ENCODE data around the gene GMEB2. TPM values are rescaled to one million over a fixed set of nuclear protein-coding genes. Genes with fewer than 3 reads are reported as not detected.
"Not testable (repeated sequence)": the region's sequence is repeated elsewhere in the genome, so short reads cannot be mapped to it uniquely, and the experiment has no call there.

Gene GMEB2
- total and polyA plus RNA-seq, 11 donors, result 4.3 to 10.0 (median 6.1) TPM

DNA sequence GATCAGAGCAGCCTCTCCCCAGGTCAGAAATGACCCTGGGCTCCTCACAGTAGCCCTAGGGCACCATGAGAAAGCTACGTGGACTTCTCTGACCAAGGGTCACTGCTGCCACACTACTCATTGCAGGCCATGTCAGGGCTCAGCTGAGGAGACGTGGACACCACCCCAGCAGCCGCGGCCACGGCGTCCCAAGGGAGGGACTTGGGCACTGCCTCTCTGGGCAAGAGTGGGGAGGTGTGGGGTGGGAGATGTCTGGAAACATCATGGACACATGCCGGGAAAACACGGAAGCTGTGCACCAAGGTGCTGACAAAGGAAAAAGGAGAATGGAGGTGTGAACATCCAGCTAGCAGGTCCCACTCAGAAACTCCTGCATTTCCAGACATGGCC lies 9.0 kb downstream of the GMEB2 start:
- DNase-seq (peak in 1 of 5 donors; percentile 56), ATAC-seq (no peak)
- Histone ChIP-seq H3K27ac (no peak overlapping the region), H3K4me1 (peaks cover 0 to 5% (median 0%) of the 10 kb centered on the region in 12 donors), H3K4me3 (no peak overlapping the region), H3K36me3 (peaks cover 0 to 59% (median 44%) of the 10 kb centered on the region in 9 donors), H3K27me3 (no peaks in the 10 kb centered on the region), H3K9me3 (no peaks in the 10 kb centered on the region)
- intact Hi-C loops (cut with DNase I), result loop anchor here in 2 of 10 donors (10.0 kb wide), 2 partner anchors 73 to 357 kb away; partner anchors contain the start of genes SAMD10 (in 1 of the 2) and SRMS (in 1 of the 2)
- 87 to 92% (median 89%) methylated on average over 8 of the region's 8 CpGs for WGBS, 4 donors
- TF ChIP-seq POLR2A (IDR thresholded peaks at IDR 0.05), result no peak
- TF ChIP-seq, protein P1, sequence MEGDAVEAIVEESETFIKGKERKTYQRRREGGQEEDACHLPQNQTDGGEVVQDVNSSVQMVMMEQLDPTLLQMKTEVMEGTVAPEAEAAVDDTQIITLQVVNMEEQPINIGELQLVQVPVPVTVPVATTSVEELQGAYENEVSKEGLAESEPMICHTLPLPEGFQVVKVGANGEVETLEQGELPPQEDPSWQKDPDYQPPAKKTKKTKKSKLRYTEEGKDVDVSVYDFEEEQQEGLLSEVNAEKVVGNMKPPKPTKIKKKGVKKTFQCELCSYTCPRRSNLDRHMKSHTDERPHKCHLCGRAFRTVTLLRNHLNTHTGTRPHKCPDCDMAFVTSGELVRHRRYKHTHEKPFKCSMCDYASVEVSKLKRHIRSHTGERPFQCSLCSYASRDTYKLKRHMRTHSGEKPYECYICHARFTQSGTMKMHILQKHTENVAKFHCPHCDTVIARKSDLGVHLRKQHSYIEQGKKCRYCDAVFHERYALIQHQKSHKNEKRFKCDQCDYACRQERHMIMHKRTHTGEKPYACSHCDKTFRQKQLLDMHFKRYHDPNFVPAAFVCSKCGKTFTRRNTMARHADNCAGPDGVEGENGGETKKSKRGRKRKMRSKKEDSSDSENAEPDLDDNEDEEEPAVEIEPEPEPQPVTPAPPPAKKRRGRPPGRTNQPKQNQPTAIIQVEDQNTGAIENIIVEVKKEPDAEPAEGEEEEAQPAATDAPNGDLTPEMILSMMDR (IDR thresholded peaks at IDR 0.05), result no peak

DNA sequence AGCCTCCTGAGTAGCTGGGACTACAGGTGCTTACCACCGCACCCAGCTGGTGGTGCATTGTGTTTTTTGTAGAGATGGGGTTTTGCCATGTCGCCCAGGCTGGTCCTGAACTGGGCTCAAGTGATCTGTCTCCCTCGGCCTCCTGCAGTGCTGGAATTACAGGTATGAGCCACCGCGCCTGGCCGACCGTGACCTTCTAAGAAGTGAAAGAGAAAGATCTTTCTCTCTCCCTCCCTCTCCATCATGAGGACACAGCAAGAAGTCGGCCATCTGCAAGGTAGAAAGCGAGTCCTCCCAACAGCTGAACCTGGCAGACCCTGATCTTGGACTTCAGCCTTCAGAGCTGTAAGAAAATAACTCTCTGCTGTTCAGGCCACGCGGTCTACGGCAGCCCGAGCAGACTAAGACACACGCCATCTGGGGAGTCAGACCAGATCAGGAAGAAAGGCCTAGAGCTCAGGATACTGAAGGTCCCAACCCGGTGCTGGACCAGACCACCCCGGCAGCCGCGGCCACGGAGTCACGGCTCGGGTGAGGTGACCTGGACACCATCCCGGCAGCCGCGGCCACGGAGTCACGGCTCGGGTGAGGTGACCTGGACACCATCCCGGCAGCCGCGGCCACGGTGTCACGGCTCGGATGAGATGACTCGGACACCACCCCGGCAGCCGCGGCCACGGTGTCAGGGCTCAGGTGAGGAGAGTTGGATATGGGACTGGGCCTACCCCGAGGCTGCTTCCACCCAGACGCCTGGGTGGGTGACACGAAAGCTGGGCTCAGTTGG lies 9.6 kb downstream of the GMEB2 start:
- intact Hi-C loops (cut with DNase I), result loop anchor here in 2 of 10 donors (10.0 kb wide), 2 partner anchors 72 to 358 kb away; partner anchors contain the start of genes SAMD10 (in 1 of the 2) and SRMS (in 1 of the 2)
- DNase-seq (peak in 1 of 5 donors; percentile 60), ATAC-seq (no peak)
- Histone ChIP-seq H3K27me3 (no peaks in the 10 kb centered on the region), H3K4me1 (peaks cover 0 to 11% (median 0%) of the 10 kb centered on the region in 12 donors), H3K27ac (no peak overlapping the region), H3K4me3 (no peak overlapping the region), H3K9me3 (no peaks in the 10 kb centered on the region), H3K36me3 (peaks cover 0 to 56% (median 44%) of the 10 kb centered on the region in 9 donors)
- TF ChIP-seq, protein P1 (IDR thresholded peaks at IDR 0.05), result no peak
- no peak for TF ChIP-seq POLR2A (IDR thresholded peaks at IDR 0.05)
- WGBS, 4 donors, result 92 to 98% (median 96%) methylated on average over 26 to 41 of the region's 41 CpGs

DNA sequence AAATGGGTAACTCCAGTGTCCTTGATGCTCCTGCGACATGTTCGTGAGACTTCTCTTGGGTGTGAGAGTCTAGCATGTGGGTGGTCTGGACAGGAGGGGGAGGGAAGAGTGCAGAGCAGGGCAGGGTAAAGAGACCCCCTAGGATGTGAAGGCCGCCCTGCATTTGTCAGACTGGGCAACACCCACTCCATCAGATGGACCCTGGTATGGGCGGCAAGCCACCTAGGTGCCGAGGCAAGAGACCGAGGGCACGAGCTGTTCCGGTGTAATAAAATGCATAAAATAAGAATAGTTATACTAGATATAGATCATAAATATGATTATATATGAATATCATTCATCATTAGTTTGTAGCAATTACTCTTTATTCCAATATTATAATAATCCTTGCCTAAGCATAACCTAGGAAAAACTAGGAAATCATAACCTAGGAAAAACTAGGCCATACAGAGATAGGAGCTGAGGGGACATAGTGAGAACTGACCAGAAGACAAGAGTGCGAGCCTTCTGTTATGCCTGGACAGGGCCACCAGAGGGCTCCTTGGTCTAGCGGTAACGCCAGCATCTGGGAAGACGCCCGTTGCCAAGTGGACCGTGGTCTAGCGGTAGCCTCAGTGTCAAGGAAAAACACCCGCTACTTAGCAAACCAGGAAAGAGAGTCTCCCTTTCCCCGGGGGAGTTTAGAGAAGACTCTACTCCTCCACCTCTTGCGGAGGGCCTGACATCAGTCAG lies 12.9 kb downstream of the GMEB2 start:
- H3K4me3 ChIP-seq, H3K9me3 ChIP-seq, ATAC-seq, H3K27ac ChIP-seq, H3K27me3 ChIP-seq: not testable (repeated sequence)
- peaks cover 0 to 14% (median 0%) of the 10 kb centered on the region in 12 donors for H3K4me1 ChIP-seq
- TF ChIP-seq, protein P1 (IDR thresholded peaks at IDR 0.05), result peak in 6 of 12 donors; percentile 14 to 34 (median 24)
- intact Hi-C loops (cut with DNase I), result loop anchor here in 5 of 10 donors (2.0 to 10.0 kb wide), 5 partner anchors 69 to 361 kb away; partner anchors contain the start of genes PTK6 (in 1 of the 5), SAMD10 (in 1 of the 5) and SRMS (in 1 of the 5)
- peaks cover 0 to 51% (median 41%) of the 10 kb centered on the region in 9 donors for H3K36me3 ChIP-seq
- WGBS, 4 donors, result 77 to 91% (median 81%) methylated on average over 17 to 18 of the region's 18 CpGs
- peak in 2 of 5 donors; percentile 22 to 47 for DNase-seq
